Measurements from ENCODE around the gene OGDH. TPM values are rescaled to one million over a fixed set of nuclear protein-coding genes. Genes with fewer than 3 reads are reported as not detected.

The OGDH gene
- total and polyA plus RNA-seq, 4 donors, result 10.8 to 71.2 (median 41.2) TPM

- Histone ChIP-seq H3K36me3 (ENCODE audit: control insufficient read depth in 4 of 4, insufficient read depth in 3 of 4, low read depth in 1 of 4, low read length in 3 of 4) (peaks cover 6 to 13% (median 8%) of the 10 kb centered on the region in 4 donors), H3K9me3 (ENCODE audit: control insufficient read depth in 4 of 4, low read length in 3 of 4) (no peaks in the 10 kb centered on the region), H3K4me1 (ENCODE audit: control insufficient read depth in 4 of 4, insufficient read depth in 4 of 4, low read length in 3 of 4) (peaks cover 2 to 21% (median 18%) of the 10 kb centered on the region in 4 donors), H3K9ac (ENCODE audit: low read depth in 1 of 2, low read length in 2 of 2) (no peak overlapping the region), H3K27ac (ENCODE audit: low read depth in 1 of 2, low read length in 2 of 2) (no peak overlapping the region), H3K27me3 (ENCODE audit: control insufficient read depth in 4 of 4, insufficient read depth in 4 of 4, low read length in 3 of 4) (no peaks in the 10 kb centered on the region), H3K4me3 (ENCODE audit: low read depth in 1 of 3, low read length in 3 of 3) (no peak overlapping the region)
- DNase-seq (ENCODE audit: low spot score), result no peak
- TF ChIP-seq CTCF (IDR thresholded peaks at IDR 0.05; ENCODE audit: low read depth, low read length, missing input control) (no peak), HNF4A (conservative IDR thresholded peaks at IDR 0.05) (no peak), FOXA1 (IDR thresholded peaks at IDR 0.05) (no peak), GABPA (IDR thresholded peaks at IDR 0.05 in 1 of 2, conservative IDR thresholded peaks at IDR 0.05 in 1 of 2) (no peak), TAF1 (conservative IDR thresholded peaks at IDR 0.05) (no peak), YY1 (IDR thresholded peaks at IDR 0.05) (no peak), HNF4G (IDR thresholded peaks at IDR 0.05) (no peak), RXRA (IDR thresholded peaks at IDR 0.05) (no peak)
- 83% methylated on average over 6 of the region's 6 CpGs for WGBS
Measured at GRCh38 chr7:44625526-44626471, 19.4 kb downstream of the OGDH start.

- H3K4me1 ChIP-seq (ENCODE audit: control insufficient read depth in 4 of 4, insufficient read depth in 4 of 4, low read length in 3 of 4), result peaks cover 0 to 28% (median 22%) of the 10 kb centered on the region in 4 donors
- H3K27ac ChIP-seq (ENCODE audit: low read depth in 1 of 2, low read length in 2 of 2), result no peak overlapping the region
- DNase-seq (ENCODE audit: low spot score), result no peak
- peaks cover 6 to 13% (median 8%) of the 10 kb centered on the region in 4 donors for H3K36me3 ChIP-seq (ENCODE audit: control insufficient read depth in 4 of 4, insufficient read depth in 3 of 4, low read depth in 1 of 4, low read length in 3 of 4)
- no peaks in the 10 kb centered on the region for H3K9me3 ChIP-seq (ENCODE audit: control insufficient read depth in 4 of 4, low read length in 3 of 4)
- TF ChIP-seq GABPA (IDR thresholded peaks at IDR 0.05 in 1 of 2, conservative IDR thresholded peaks at IDR 0.05 in 1 of 2), result no peak
- TF ChIP-seq ZBTB33 (IDR thresholded peaks at IDR 0.05), result no peak
- TF ChIP-seq CTCF (IDR thresholded peaks at IDR 0.05; ENCODE audit: low read depth, low read length, missing input control), result no peak
- no peaks in the 10 kb centered on the region for H3K27me3 ChIP-seq (ENCODE audit: control insufficient read depth in 4 of 4, insufficient read depth in 4 of 4, low read length in 3 of 4)
- 81% methylated on average over 4 of the region's 4 CpGs for WGBS
- no peak overlapping the region for H3K4me3 ChIP-seq (ENCODE audit: low read depth in 1 of 3, low read length in 3 of 3)
- no peak overlapping the region for H3K9ac ChIP-seq (ENCODE audit: low read depth in 1 of 2, low read length in 2 of 2)
Measured at GRCh38 chr7:44626620-44627019, 20.2 kb downstream of the OGDH start.
